ENCODE measurements around the gene ZNF518B. TPM values are rescaled to one million over a fixed set of nuclear protein-coding genes. Genes with fewer than 3 reads are reported as not detected.

Gene ZNF518B
- total RNA-seq, 1 donor from 2014 or later = 67.3 TPM

DNA sequence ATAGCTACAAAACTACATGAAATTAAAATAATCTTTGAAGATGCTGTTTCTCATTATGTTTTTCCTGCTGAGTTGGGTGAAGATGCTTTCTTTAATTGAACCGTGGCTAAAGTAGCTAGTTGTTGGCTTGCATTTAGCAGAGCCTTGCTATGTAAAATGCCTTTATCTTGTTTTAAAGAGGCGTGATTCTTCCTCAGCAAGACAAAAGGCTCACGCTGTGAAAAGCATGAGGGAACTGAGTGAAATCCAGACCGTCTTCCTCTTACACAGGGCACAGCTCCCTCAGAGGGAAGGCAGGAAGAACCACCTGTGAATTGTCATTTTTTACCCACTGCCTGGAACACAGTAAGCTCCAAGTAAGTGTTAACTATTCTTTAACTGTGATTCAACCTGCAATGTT, 39.0 kb upstream of the ZNF518B start:
- H3K4me3 Mint-ChIP-seq = no peak overlapping the region
- peaks cover 36% of the 10 kb centered on the region for H3K4me1 Mint-ChIP-seq
- H3K9me3 Mint-ChIP-seq = no peaks in the 10 kb centered on the region
- H3K36me3 Mint-ChIP-seq (ENCODE audit: low read depth) = no peaks in the 10 kb centered on the region
- TF ChIP-seq, protein P1, sequence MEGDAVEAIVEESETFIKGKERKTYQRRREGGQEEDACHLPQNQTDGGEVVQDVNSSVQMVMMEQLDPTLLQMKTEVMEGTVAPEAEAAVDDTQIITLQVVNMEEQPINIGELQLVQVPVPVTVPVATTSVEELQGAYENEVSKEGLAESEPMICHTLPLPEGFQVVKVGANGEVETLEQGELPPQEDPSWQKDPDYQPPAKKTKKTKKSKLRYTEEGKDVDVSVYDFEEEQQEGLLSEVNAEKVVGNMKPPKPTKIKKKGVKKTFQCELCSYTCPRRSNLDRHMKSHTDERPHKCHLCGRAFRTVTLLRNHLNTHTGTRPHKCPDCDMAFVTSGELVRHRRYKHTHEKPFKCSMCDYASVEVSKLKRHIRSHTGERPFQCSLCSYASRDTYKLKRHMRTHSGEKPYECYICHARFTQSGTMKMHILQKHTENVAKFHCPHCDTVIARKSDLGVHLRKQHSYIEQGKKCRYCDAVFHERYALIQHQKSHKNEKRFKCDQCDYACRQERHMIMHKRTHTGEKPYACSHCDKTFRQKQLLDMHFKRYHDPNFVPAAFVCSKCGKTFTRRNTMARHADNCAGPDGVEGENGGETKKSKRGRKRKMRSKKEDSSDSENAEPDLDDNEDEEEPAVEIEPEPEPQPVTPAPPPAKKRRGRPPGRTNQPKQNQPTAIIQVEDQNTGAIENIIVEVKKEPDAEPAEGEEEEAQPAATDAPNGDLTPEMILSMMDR (conservative IDR thresholded peaks at IDR 0.05) = no peak
- H3K27ac Mint-ChIP-seq (ENCODE audit: unreplicated experiment) = no peak overlapping the region
- H3K27me3 Mint-ChIP-seq (ENCODE audit: low read depth) = no peaks in the 10 kb centered on the region
- no peak for DNase-seq (ENCODE audit: low read depth, low spot score)

DNA sequence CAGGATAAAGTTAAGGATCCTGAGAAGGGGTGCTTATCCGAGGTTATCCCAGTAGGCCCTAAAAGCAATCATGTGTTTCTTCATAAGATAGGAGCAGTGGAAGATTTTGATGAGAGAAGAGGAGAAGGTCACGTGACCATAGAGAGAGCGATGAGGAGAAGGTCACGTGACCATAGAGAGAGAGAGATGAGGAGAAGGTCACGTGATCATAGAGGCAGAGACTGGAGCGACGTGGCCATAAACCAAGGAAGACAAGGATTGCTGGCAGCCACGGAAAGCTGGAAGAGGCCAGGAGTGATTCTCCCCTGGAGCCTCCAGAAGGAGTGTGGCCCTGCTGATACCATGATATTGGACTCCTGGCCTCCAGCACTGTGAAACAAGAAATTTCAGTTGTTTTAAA, 38.4 kb upstream of the ZNF518B start:
- Mint-ChIP-seq H3K27ac (ENCODE audit: unreplicated experiment) (no peak overlapping the region), H3K4me1 (peaks cover 36% of the 10 kb centered on the region), H3K9me3 (no peaks in the 10 kb centered on the region), H3K27me3 (ENCODE audit: low read depth) (no peaks in the 10 kb centered on the region), H3K4me3 (no peak overlapping the region), H3K36me3 (ENCODE audit: low read depth) (no peaks in the 10 kb centered on the region)
- DNase-seq (ENCODE audit: low read depth, low spot score) = no peak
- TF ChIP-seq, protein P1 (conservative IDR thresholded peaks at IDR 0.05) = no peak

DNA sequence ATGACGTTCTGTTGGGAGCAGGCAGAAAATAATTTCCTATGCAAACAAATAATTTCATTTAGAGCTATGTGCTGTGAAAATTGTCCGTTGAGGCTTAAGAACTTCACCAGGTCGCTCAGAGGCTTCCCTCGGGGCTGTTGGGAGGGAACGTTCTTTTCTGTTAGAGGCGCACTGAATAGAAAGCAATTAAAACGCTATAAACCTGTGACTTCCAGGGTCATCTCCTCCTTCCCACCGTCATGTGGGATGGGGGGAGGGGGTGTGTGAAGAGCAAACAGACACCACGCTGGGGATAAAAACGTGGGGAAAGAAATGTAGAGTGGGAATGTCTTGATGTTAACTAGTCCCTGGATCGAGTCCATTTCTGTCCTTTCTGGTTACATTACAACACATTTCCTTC, 35.2 kb upstream of the ZNF518B start:
- no peaks in the 10 kb centered on the region for H3K27me3 Mint-ChIP-seq (ENCODE audit: low read depth)
- no peak overlapping the region for H3K4me3 Mint-ChIP-seq
- no peaks in the 10 kb centered on the region for H3K36me3 Mint-ChIP-seq (ENCODE audit: low read depth)
- TF ChIP-seq, protein P1 (conservative IDR thresholded peaks at IDR 0.05) = no peak
- peaks cover 26% of the 10 kb centered on the region for H3K4me1 Mint-ChIP-seq
- DNase-seq (ENCODE audit: low read depth, low spot score) = no peak
- peak overlapping the region; percentile 81 for H3K27ac Mint-ChIP-seq (ENCODE audit: unreplicated experiment)
- H3K9me3 Mint-ChIP-seq = no peaks in the 10 kb centered on the region

DNA sequence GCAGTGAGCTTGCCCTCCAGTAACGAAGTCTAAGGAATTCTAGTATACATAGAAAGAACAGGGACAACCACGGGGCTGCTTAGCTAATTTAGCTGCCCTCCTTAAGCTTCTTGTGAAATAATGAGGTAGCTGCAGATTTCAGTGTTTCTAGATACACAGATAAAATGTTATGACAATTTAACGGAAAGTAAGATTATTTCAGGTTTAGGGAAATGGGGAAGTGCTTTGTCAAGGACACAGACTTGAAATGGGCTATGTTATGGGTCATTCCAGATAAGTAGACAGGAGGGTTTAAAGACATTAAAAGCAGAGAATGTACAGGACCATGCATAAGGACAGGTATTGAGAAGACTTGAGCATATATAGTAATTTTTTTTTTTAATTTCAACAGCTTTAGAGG, 34.2 kb upstream of the ZNF518B start:
- H3K9me3 Mint-ChIP-seq = no peaks in the 10 kb centered on the region
- H3K36me3 Mint-ChIP-seq (ENCODE audit: low read depth) = no peaks in the 10 kb centered on the region
- no peak overlapping the region for H3K4me3 Mint-ChIP-seq
- H3K27ac Mint-ChIP-seq (ENCODE audit: unreplicated experiment) = no peak overlapping the region
- DNase-seq (ENCODE audit: low read depth, low spot score) = no peak
- TF ChIP-seq, protein P1 (conservative IDR thresholded peaks at IDR 0.05) = no peak
- H3K4me1 Mint-ChIP-seq = peaks cover 20% of the 10 kb centered on the region
- no peaks in the 10 kb centered on the region for H3K27me3 Mint-ChIP-seq (ENCODE audit: low read depth)

DNA sequence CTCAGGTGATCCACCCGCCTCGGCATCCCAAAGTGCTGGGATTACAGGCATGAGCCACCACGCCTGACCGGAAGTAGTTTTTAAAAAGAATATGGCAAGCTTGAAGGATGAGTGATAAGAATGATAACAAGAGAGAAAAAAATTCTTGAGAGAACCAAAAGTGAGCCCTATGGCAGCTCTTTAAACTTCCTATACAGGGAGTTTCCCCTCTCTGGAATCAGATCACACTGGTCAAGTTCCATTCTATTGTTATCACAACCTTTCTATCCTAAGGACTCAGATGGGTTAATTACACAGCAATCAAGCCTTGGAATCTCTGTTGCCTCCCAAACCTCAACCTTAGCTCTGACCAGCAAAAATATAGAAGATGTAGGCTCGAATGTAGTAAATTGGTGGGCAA, 33.8 kb upstream of the ZNF518B start:
- no peak for DNase-seq (ENCODE audit: low read depth, low spot score)
- no peaks in the 10 kb centered on the region for H3K27me3 Mint-ChIP-seq (ENCODE audit: low read depth)
- H3K4me3 Mint-ChIP-seq = no peak overlapping the region
- TF ChIP-seq, protein P1 (conservative IDR thresholded peaks at IDR 0.05) = no peak
- H3K9me3 Mint-ChIP-seq = no peaks in the 10 kb centered on the region
- no peaks in the 10 kb centered on the region for H3K36me3 Mint-ChIP-seq (ENCODE audit: low read depth)
- no peak overlapping the region for H3K27ac Mint-ChIP-seq (ENCODE audit: unreplicated experiment)
- H3K4me1 Mint-ChIP-seq = peaks cover 16% of the 10 kb centered on the region

DNA sequence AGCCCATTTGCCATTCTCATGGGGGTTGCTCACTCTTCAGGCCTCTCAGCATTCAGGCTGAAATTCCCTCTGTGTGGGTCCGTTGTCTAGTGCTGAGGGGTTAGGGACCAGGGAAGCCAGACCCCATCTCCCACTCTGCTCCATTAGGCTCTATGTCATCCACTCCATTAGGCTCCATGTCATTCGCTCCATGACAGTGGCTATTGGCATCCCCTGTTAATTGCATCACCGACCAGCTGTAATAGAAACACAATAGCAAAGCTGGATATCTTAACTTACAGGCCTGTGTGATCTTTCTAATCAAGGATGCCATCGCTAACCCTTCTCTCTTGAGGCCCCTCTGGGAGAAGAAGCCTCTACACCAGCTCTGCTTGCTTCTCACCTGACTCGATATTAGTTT, 25.7 kb upstream of the ZNF518B start:
- H3K4me1 Mint-ChIP-seq = no peaks in the 10 kb centered on the region
- H3K4me3 Mint-ChIP-seq = no peak overlapping the region
- DNase-seq (ENCODE audit: low read depth, low spot score) = no peak
- TF ChIP-seq, protein P1 (conservative IDR thresholded peaks at IDR 0.05) = no peak
- H3K27me3 Mint-ChIP-seq (ENCODE audit: low read depth) = no peaks in the 10 kb centered on the region
- no peaks in the 10 kb centered on the region for H3K36me3 Mint-ChIP-seq (ENCODE audit: low read depth)
- H3K9me3 Mint-ChIP-seq = no peaks in the 10 kb centered on the region
- no peak overlapping the region for H3K27ac Mint-ChIP-seq (ENCODE audit: unreplicated experiment)
